ENCODE measurements around the gene CA4. TPM values are rescaled to one million over a fixed set of nuclear protein-coding genes. Genes with fewer than 3 reads are reported as not detected.

Gene CA4
- total RNA-seq, 1 donor from 2014 or later = not detected

GRCh38 chr17:60128171-60128859, 21.5 kb upstream of the CA4 start:
- intact Hi-C loops (cut with micrococcal nuclease) = no loop called here

GRCh38 chr17:60129164-60129563, 20.6 kb upstream of the CA4 start:
- intact Hi-C loops (cut with micrococcal nuclease) = no loop called here

- intact Hi-C loops (cut with micrococcal nuclease) = loop anchor here (10.0 kb wide), 2 partner anchors 394 to 474 kb away; partner anchors contain the start of genes APPBP2 and PPM1D
These were observed 19.3 kb upstream of the CA4 start for GRCh38 chr17:60130466-60130865.

GRCh38 chr17:60134396-60135150, 15.2 kb upstream of the CA4 start:
- intact Hi-C loops (cut with micrococcal nuclease) = loop anchor here (1.0 to 10.0 kb wide), 4 partner anchors 36 to 470 kb away; partner anchors contain the start of genes APPBP2, HEATR6 and PPM1D

- intact Hi-C loops (cut with micrococcal nuclease) = loop anchor here (1.0 to 10.0 kb wide), 4 partner anchors 35 to 469 kb away; partner anchors contain the start of genes APPBP2, HEATR6 and PPM1D
These were observed 14.4 kb upstream of the CA4 start for GRCh38 chr17:60135151-60135950.

- intact Hi-C loops (cut with micrococcal nuclease) = loop anchor here (1.0 to 10.0 kb wide), 4 partner anchors 34 to 469 kb away; partner anchors contain the start of genes APPBP2, HEATR6 and PPM1D
These were observed 13.7 kb upstream of the CA4 start for GRCh38 chr17:60135951-60136666.

- intact Hi-C loops (cut with micrococcal nuclease) = loop anchor here (10.0 kb wide), 2 partner anchors 387 to 467 kb away; partner anchors contain the start of genes APPBP2 and PPM1D
These were observed 12.0 kb upstream of the CA4 start for GRCh38 chr17:60137731-60138130.

- intact Hi-C loops (cut with micrococcal nuclease) = loop anchor here (10.0 kb wide), 2 partner anchors 386 to 466 kb away; partner anchors contain the start of genes APPBP2 and PPM1D
These were observed 10.9 kb upstream of the CA4 start for GRCh38 chr17:60138769-60139437.

GRCh38 chr17:60139438-60140285, 10.1 kb upstream of the CA4 start:
- intact Hi-C loops (cut with micrococcal nuclease) = loop anchor here (10.0 kb wide), 3 partner anchors 385 to 495 kb away; partner anchors contain the start of genes APPBP2 and PPM1D

- intact Hi-C loops (cut with micrococcal nuclease) = loop anchor here (10.0 kb wide), 1 partner anchor 493 kb away; no protein-coding TSS in a partner anchor
These were observed 8.4 kb upstream of the CA4 start for GRCh38 chr17:60141111-60142018.

GRCh38 chr17:60142872-60143499, 6.8 kb upstream of the CA4 start:
- intact Hi-C loops (cut with micrococcal nuclease) = loop anchor here (1.0 to 10.0 kb wide), 5 partner anchors 8 to 492 kb away; no protein-coding TSS in a partner anchor

GRCh38 chr17:60145006-60145935, 4.5 kb upstream of the CA4 start:
- intact Hi-C loops (cut with micrococcal nuclease) = loop anchor here (10.0 kb wide), 1 partner anchor 490 kb away; no protein-coding TSS in a partner anchor

GRCh38 chr17:60146206-60146605, 3.6 kb upstream of the CA4 start:
- intact Hi-C loops (cut with micrococcal nuclease) = loop anchor here (10.0 kb wide), 1 partner anchor 489 kb away; no protein-coding TSS in a partner anchor

GRCh38 chr17:60147553-60148223, 2.1 kb upstream of the CA4 start:
- intact Hi-C loops (cut with micrococcal nuclease) = loop anchor here (10.0 kb wide), 1 partner anchor 487 kb away; no protein-coding TSS in a partner anchor

- intact Hi-C loops (cut with micrococcal nuclease) = loop anchor here (10.0 kb wide), 1 partner anchor 486 kb away; no protein-coding TSS in a partner anchor
These were observed 1.4 kb upstream of the CA4 start for GRCh38 chr17:60148373-60148772.

All from T-helper 1 cell treated with Interleukin-12 subunit alpha and Interleukin-12 subunit beta and Interleukin-4 antibody, amounts not matched to agents 30 ng/mL and 1 ng/mL, for 36 hours (primary cell).